Measurements from ENCODE around the gene IQGAP1.
A peak's percentile ranks its signal among the peaks of the same experiment; 100 is the strongest.
"Not testable (repeated sequence)": the region's sequence is repeated elsewhere in the genome, so short reads cannot be mapped to it uniquely, and the experiment has no call there.

The IQGAP1 gene

DNA sequence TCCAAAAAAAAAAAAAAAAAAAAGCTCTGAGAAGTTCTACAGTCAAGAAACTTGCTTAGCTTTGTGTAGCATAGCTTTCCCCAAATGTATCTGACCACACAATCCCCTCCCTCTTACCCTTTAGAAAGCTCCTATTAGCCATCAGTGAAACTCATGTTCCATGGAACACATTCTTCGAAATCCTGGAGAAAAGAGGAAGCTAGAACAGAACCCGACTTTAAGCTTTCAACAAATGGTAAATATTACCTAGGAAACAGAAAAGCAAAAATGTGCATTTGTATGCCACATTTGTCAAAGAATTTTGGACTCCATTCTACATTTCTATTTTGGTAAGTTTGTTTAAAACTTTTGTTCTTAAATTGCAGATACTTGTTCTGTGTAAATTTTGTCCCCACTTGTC is 124.2 kb downstream of the IQGAP1 start:
- H3K27ac ChIP-seq = no peak overlapping the region
- TF ChIP-seq, protein P1, sequence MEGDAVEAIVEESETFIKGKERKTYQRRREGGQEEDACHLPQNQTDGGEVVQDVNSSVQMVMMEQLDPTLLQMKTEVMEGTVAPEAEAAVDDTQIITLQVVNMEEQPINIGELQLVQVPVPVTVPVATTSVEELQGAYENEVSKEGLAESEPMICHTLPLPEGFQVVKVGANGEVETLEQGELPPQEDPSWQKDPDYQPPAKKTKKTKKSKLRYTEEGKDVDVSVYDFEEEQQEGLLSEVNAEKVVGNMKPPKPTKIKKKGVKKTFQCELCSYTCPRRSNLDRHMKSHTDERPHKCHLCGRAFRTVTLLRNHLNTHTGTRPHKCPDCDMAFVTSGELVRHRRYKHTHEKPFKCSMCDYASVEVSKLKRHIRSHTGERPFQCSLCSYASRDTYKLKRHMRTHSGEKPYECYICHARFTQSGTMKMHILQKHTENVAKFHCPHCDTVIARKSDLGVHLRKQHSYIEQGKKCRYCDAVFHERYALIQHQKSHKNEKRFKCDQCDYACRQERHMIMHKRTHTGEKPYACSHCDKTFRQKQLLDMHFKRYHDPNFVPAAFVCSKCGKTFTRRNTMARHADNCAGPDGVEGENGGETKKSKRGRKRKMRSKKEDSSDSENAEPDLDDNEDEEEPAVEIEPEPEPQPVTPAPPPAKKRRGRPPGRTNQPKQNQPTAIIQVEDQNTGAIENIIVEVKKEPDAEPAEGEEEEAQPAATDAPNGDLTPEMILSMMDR (conservative IDR thresholded peaks at IDR 0.05) = no peak

DNA sequence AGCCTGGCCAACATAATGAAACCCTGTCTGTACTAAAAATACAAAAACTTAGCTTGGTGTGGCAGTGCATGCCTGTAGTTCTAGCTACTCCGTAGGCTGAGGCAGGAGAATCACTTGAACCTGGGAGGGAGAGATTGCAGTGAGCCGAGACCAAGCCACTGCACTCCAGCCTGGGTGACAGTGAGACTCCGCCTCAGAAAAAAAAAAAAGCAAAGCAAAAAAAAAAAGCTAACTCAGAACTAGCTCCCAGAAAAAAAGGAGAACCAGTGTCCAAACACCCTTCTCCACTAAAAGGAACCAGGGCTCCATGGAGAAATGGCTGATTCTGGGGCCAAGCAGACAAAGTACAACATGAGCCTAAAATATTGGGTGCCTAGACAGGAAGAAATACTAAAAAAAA is 124.9 kb downstream of the IQGAP1 start:
- TF ChIP-seq, protein P1 (conservative IDR thresholded peaks at IDR 0.05) = no peak
- H3K27ac ChIP-seq = no peak overlapping the region

DNA sequence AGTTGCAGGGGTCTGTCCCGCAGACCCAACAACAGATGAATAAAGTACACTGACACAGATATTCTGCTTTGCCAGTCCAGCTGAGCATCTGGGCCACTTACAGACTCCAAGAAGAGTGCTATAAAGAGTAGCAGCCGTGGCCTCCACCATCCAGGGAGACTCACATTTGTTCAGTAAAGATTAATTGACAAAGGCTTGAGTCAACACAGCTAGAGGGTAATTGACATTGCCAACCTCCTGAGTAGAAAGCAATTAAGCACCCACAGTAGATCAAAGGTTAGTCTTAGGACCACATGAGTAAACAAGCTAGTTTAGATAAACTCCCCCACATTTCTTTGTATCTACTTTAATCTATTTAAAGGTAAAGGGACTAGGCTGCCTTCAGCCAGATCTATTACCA is 125.4 kb downstream of the IQGAP1 start:
- no peak overlapping the region for H3K27ac ChIP-seq
- TF ChIP-seq, protein P1 (conservative IDR thresholded peaks at IDR 0.05) = no peak

DNA sequence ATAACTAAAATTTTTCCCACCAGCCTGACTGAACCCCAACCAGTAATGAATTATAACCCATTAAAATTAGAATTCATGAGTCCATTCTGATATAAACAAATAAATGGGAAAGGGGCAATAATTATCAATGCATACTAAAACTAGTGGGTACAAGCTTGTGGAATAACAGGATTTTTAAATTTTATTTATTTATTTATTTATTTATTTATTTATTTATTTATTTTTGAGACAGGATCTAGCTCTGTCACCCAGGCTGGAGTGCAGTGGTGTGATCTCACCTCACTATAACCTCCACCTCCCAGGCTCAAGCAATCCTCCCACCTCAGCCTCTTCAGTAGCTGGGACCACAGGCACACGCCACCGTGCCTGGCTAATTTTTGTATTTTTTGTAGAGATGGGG is 125.9 kb downstream of the IQGAP1 start:
- H3K27ac ChIP-seq = not testable (repeated sequence)

DNA sequence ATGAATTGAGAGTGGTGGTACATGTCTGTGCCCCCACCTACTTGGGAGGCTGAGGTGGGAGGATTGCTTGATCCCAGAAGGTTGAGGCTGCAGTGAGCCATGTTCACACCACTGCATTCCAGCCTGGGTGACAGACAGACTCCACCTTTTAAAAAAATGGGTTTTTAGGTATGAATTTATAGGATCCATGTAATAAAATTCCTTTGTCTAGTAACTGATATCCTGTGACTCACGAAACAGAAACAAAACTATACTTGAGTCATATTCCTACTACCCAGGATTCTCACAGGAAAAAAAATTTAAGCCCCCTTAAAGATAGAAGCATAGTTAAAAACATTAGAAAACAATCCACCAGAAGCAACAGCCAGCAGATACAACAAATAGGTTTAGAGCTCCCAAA is 131.6 kb downstream of the IQGAP1 start:
- TF ChIP-seq, protein P1 (conservative IDR thresholded peaks at IDR 0.05) = no peak
- H3K27ac ChIP-seq = no peak overlapping the region

DNA sequence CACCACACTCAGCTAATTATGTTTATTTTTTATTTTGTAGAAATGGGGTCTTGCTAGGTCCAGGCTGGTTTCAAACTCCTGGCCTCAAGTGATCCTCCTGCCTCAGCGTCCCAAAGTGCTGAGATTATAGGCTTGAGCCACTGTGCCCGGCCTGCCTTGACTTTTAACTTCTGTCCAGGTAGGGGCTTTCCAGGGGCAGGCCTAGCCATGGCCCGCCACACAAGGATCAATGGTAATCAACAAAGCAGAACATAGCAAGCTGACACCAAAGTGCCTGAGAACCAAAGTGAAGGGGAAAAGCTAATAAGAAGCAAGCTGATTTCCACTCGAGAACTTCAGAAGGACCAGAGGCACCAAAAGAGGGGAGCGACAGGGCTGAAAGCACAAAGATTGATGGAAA is 132.3 kb downstream of the IQGAP1 start:
- TF ChIP-seq, protein P1 (conservative IDR thresholded peaks at IDR 0.05) = no peak
- no peak overlapping the region for H3K27ac ChIP-seq

DNA sequence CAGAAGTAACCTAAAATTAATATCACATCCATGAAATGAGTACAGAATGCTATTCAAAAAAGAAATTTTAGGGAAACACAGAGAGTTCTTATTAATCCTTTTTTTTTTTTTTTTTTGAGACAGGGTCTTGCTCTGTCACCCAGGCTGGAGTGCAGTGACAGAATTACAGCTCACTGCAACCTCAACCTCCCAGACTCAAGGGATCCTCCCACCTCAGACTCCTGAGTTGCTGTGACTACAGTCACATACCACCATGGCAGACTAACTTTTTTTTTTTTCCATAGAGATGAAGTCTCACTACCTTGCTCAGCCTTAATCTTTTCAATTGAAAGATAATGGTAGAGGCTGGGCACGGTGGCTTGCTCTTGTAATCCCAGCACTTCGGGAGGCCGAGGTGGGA is 135.3 kb downstream of the IQGAP1 start:
- TF ChIP-seq, protein P1 (conservative IDR thresholded peaks at IDR 0.05) = no peak
- H3K27ac ChIP-seq = no peak overlapping the region

DNA sequence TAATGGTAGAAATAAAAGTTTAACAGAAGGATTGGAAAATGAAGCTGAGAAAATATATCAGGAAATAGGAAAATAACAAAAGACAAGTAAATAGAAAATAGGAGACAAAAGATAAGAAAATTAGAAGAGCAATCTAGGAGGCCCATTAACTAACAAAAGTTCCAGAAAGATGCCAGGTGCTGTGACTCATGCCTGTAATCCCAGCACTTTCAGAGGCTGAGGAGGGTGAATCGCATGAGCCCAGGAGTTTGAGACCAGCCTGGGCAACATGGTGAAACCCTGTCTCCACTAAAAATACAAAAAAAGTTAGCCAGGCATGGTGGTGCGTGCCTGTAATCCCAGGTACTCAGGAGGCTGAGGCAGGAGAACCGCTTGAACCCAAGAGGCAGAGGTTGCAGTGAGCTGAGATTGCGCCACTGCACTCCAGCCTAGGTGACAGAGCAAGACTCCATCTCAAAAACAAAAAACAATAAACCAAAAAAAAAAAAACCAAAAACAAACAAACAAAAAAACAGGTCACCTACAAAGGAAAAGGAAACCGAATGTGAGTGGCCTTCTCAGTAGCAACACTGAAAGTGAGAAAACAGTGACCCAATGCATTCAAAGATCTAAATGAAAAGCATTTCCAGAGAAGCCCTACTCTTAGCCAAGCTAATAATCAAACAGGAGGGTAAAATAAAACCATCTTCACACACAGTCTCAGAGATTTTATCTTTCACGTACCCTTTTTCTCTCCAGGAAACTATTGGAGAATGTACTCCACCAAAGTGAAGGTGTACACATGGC is 136.2 kb downstream of the IQGAP1 start:
- not testable (repeated sequence) for H3K27ac ChIP-seq

DNA sequence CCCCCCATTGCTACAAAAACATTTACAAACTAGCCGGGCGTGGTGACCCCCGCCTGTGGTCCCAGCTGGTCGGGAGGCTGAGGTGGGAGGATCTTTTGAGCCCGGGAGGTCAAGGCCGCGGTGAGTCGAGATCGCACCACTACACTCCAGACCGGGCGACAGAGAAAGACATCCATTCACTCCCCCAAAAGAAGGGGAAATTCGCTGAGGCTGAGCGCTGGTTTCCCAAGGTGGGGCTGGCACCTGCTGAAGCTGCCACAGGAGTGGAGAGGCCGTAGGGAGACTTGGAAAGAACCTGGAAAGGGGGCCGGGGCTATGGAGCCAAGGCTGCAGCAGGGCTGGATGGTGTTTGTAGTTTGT is 140.9 kb downstream of the IQGAP1 start:
- TF ChIP-seq, protein P1 (conservative IDR thresholded peaks at IDR 0.05) = no peak
- H3K27ac ChIP-seq = peak overlapping the region; percentile 98

Data from VCaP (cell line).